BLaER1 treated with 17β-estradiol and CSF1 and Interleukin-3, amounts not matched to agents 10 nM and 100 nM (cell line): ENCODE measurements around the gene STMN3.

Source experiments
- H3K27ac ChIP-seq, 11 experiments: shearing (Covaris generic); formaldehyde crosslinking; 2 replicates each; pipeline ENCODE4 v1.8.1; 2022
- H3K27me3 ChIP-seq, 11 experiments: shearing (Covaris generic); formaldehyde crosslinking; 2 replicates each; pipeline ENCODE4 v1.8.1; 2022
- H3K36me3 ChIP-seq, 11 experiments: shearing (Covaris generic); formaldehyde crosslinking; 2 replicates each; pipeline ENCODE4 v1.8.1; 2022
- H3K4me1 ChIP-seq, 10 experiments: shearing (Covaris generic); formaldehyde crosslinking; 2 replicates each; pipeline ENCODE4 v1.8.1; 2022
- H3K4me2 ChIP-seq, 11 experiments: shearing (Covaris generic); formaldehyde crosslinking; 2 replicates each; pipeline ENCODE4 v1.8.1; 2022
- H3K4me3 ChIP-seq, 10 experiments: shearing (Covaris generic); formaldehyde crosslinking; 2 replicates each; pipeline ENCODE4 v1.8.1; 2022
- H3K9ac ChIP-seq, 11 experiments: shearing (Covaris generic); formaldehyde crosslinking; 2 replicates each; pipeline ENCODE4 v1.8.1; 2022
- H3K9me3 ChIP-seq, 11 experiments: shearing (Covaris generic); formaldehyde crosslinking; replicated peaks in 1 of 11; 2 replicates each; pipeline ENCODE4 v1.8.1; 2022
- H4K20me1 ChIP-seq, 11 experiments: shearing (Covaris generic); formaldehyde crosslinking; 2 replicates each; pipeline ENCODE4 v1.8.1; 2022
- Cebpa-rat ChIP-seq, 11 experiments: shearing (Covaris generic); IDR thresholded peaks; 2 replicates each; pipeline ENCODE4 v1.8.1; 2022

Gene STMN3

DNA sequence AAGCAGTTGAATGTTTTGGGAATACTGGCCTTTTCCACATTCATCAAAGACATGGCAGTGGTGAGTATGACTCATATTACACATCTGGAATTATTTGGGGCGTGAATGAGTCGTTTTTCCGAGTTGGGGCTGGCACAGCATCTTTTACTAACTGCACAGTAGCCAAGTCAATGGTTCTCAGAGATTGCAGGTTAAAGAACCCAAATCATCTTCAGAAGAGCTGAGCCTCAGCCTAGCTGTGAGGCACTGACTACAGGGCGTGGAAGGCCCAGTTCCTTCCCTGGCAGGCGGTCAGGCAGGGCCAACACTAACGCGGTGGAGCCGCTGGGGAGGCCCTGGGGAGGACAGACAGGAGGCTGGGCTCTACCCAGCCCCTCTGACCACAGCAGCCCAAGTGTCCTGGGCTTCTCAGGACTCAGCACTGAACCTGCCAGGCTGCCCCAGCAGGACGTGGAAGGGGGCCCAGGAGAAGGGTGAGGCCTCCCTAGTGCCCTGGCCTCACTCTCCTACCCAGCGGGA lies 59.1 kb downstream of the STMN3 start:
- Histone ChIP-seq H3K36me3 (peaks cover 80 to 96% (median 92%) of the 10 kb centered on the region in 11 experiments), H3K27ac (no peak overlapping the region), H3K9me3 (no peaks in the 10 kb centered on the region), H3K27me3 (no peaks in the 10 kb centered on the region), H3K4me1 (peaks cover 0 to 20% (median 15%) of the 10 kb centered on the region in 10 experiments; a peak in 18 of 20 replicates), H4K20me1 (peaks cover 0 to 94% (median 33%) of the 10 kb centered on the region in 11 experiments; a peak in 21 of 22 replicates), H3K4me3 (no peak overlapping the region), H3K9ac (no peak overlapping the region), H3K4me2 (no peak overlapping the region)
- no peak for TF ChIP-seq Cebpa-rat (IDR thresholded peaks at IDR 0.05)

DNA sequence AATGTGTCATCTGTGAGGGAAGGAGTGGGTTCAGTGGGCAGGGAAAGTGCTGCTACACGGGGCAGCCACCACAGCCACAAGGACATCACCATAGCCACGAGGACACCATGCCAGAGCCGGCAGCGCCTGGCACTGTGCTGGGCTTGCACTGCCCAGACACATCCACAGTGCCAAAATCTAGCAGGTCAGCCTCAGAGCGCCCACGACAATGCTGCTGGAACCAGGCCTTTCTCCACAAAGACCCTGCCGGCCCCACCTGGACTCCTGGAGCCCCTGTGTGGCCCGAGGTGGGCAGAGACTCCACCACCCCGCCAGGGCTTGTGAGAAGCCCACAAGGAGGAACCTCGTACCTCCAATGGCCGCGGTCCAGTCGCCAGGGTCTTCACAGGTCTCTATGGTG lies 60.6 kb downstream of the STMN3 start:
- Histone ChIP-seq H4K20me1 (peaks cover 5 to 94% (median 35%) of the 10 kb centered on the region in 11 experiments; a peak in 20 of 22 replicates), H3K9me3 (no peaks in the 10 kb centered on the region), H3K4me3 (no peak overlapping the region), H3K4me2 (no peak overlapping the region), H3K27ac (no peak overlapping the region), H3K4me1 (peaks cover 14 to 34% (median 30%) of the 10 kb centered on the region in 10 experiments), H3K27me3 (no peaks in the 10 kb centered on the region), H3K36me3 (peaks cover 70 to 82% (median 78%) of the 10 kb centered on the region in 11 experiments), H3K9ac (no peak overlapping the region)
- no peak for TF ChIP-seq Cebpa-rat (IDR thresholded peaks at IDR 0.05)

GRCh38 chr20:63591786-63592355 lies 61.4 kb downstream of the STMN3 start:
- no peaks in the 10 kb centered on the region for H3K27me3 ChIP-seq
- H3K4me3 ChIP-seq = no peak overlapping the region
- peaks cover 63 to 78% (median 70%) of the 10 kb centered on the region in 11 experiments for H3K36me3 ChIP-seq
- H3K4me1 ChIP-seq = peaks cover 22 to 42% (median 38%) of the 10 kb centered on the region in 10 experiments
- H4K20me1 ChIP-seq = peaks cover 5 to 95% (median 42%) of the 10 kb centered on the region in 11 experiments; a peak in 20 of 22 replicates
- H3K4me2 ChIP-seq = no peak overlapping the region
- no peaks in the 10 kb centered on the region for H3K9me3 ChIP-seq
- no peak overlapping the region for H3K27ac ChIP-seq
- H3K9ac ChIP-seq = no peak overlapping the region
- TF ChIP-seq Cebpa-rat (IDR thresholded peaks at IDR 0.05) = no peak

GRCh38 chr20:63591147-63591533 lies 62.1 kb downstream of the STMN3 start:
- H3K27me3 ChIP-seq = no peaks in the 10 kb centered on the region
- H3K27ac ChIP-seq = no peak overlapping the region
- H4K20me1 ChIP-seq = peaks cover 5 to 92% (median 39%) of the 10 kb centered on the region in 11 experiments; a peak in 20 of 22 replicates
- H3K36me3 ChIP-seq = peaks cover 58 to 74% (median 63%) of the 10 kb centered on the region in 11 experiments
- no peak overlapping the region for H3K4me3 ChIP-seq
- TF ChIP-seq Cebpa-rat (IDR thresholded peaks at IDR 0.05) = no peak
- H3K4me2 ChIP-seq = no peak overlapping the region
- no peaks in the 10 kb centered on the region for H3K9me3 ChIP-seq
- no peak overlapping the region for H3K9ac ChIP-seq
- peaks cover 27 to 49% (median 45%) of the 10 kb centered on the region in 10 experiments for H3K4me1 ChIP-seq

- H3K4me3 ChIP-seq = no peak overlapping the region
- H3K9ac ChIP-seq = no peak overlapping the region
- H3K4me1 ChIP-seq = peaks cover 27 to 56% (median 51%) of the 10 kb centered on the region in 10 experiments
- H3K9me3 ChIP-seq = no peaks in the 10 kb centered on the region
- peak overlapping the region in 8 of 11 experiments; percentile 77 to 98 (median 94); a peak in 16 of 22 replicates for H3K4me2 ChIP-seq
- H3K36me3 ChIP-seq = peaks cover 51 to 67% (median 56%) of the 10 kb centered on the region in 11 experiments
- peaks cover 5 to 86% (median 37%) of the 10 kb centered on the region in 11 experiments; a peak in 20 of 22 replicates for H4K20me1 ChIP-seq
- TF ChIP-seq Cebpa-rat (IDR thresholded peaks at IDR 0.05) = no peak
- H3K27me3 ChIP-seq = no peaks in the 10 kb centered on the region
- no peak overlapping the region for H3K27ac ChIP-seq
Observed at GRCh38 chr20:63590218-63591146, 62.7 kb downstream of the STMN3 start.
